NCI-H2029 treated with DMSO at 0.1 percent for 48 hours (cell line): ENCODE results near the gene SYNM.
"Not testable (repeated sequence)": the region's sequence is repeated elsewhere in the genome, so short reads cannot be mapped to it uniquely, and the experiment has no call there.

Experiments
- DNase-seq: peaks from one replicate; lab custom pipeline; 2025; lab: John Stamatoyannopoulos, UW

The SYNM gene

DNA sequence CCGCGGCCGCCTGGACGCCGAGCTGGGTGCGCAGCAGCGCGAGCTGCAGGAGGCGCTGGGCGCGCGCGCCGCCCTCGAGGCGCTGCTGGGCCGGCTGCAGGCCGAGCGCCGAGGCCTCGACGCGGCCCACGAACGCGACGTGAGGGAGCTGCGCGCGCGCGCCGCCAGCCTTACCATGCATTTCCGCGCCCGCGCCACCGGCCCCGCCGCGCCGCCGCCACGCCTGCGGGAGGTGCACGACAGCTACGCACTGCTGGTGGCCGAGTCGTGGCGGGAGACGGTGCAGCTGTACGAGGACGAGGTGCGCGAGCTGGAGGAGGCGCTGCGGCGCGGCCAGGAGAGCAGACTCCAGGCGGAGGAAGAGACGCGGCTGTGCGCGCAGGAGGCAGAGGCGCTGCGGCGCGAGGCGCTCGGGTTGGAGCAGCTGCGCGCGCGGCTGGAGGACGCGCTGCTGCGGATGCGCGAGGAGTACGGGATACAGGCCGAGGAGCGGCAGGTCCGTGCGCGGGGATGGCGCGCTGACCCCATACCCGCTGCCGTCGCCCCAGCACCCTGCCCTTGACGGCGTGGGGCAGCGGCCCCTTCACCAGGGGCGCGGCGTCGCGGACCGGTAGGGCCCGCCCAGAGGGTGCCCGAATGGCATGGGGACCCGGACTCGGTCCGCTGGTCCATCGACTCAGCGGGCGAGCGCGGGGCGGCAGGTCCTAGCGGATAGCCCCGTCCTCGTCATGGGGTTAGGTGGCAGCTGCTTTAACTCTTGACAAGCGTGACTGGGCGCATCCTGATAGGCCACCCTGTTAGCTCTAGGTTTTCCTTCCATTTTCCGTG, 848 bp downstream of the SYNM start:
- no peak for DNase-seq

GRCh38 chr15:99106417-99107220, 1.7 kb downstream of the SYNM start:
- DNase-seq: no peak

GRCh38 chr15:99108993-99109392, 4.1 kb downstream of the SYNM start:
- DNase-seq: no peak

GRCh38 chr15:99109555-99110021, 4.7 kb downstream of the SYNM start:
- no peak for DNase-seq

- DNase-seq: no peak
Measured at GRCh38 chr15:99110093-99110492, 5.2 kb downstream of the SYNM start.

DNA sequence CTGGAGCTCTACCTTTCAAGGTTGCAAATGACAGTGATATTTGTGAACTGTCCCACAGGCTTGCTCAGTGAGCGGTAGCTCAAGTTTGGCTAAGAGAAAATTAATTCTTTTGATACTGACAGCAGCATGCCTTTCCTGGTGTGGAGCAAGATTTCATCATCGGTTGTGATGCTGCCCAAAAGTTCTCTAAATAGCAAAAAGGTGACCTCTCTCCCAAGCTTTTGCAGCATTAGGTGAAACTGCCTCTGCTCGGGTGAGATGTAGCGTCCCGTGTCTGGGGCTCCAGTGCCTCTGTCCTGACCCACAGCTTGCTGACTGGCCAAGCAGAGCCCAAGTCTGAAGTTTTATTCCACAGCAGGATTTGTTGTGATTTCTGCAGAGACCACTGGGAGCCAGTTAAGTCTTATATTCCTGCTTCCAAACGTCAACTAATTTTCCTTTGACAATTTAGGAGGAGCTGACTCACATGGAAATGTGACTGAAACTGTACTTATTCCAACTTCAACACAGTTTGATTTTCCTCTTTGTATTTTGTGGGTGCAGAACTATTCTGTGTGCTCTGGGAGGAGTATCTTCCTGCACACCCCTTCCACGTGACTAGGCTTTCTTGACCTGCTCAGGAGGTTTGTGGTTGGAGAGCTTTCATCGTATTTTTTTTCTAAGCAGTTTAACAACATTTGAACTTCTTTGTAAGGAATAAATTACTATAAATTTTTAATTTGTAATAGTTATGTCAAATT, 5.9 kb downstream of the SYNM start:
- DNase-seq: no peak

- DNase-seq: not testable (repeated sequence)
Measured at GRCh38 chr15:99111641-99112040, 6.8 kb downstream of the SYNM start.

DNA sequence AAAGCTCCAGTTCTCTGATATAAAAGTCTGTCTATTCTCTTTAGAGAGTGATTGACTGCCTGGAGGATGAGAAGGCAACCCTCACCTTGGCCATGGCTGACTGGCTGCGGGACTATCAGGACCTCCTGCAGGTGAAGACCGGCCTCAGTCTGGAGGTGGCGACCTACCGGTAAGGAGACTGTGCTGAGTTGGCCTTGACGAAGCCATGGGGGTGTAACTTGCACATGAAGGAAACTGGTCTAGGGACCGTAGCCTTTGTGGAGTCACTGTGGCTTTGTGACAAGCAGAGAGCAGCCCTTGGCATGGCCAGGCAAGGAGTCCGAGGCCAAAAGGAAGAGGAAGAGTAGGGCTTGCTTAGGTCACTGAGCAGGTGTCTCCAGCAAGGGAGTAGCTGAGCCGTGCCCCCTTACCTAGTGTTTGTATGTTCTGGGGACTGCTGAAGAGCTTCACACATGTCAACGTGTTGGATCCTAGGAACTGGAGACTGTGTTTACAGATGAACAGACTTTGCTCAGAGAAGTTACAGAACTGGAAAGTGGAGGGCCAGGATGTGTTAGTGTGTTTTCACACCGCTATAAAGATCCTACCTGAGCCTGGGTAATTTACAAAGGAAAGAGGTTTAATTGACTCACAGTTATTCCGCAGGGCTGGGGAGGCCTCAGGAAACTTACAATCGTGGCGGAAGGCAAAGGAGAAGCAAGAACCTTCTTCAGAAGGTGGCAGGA, 8.8 kb downstream of the SYNM start:
- no peak for DNase-seq

GRCh38 chr15:99114511-99115299, 9.8 kb downstream of the SYNM start:
- no peak for DNase-seq

- DNase-seq: no peak
Measured at GRCh38 chr15:99115300-99116215, 10.7 kb downstream of the SYNM start.

- DNase-seq: no peak
Measured at GRCh38 chr15:99117111-99117510, 12.2 kb downstream of the SYNM start.

DNA sequence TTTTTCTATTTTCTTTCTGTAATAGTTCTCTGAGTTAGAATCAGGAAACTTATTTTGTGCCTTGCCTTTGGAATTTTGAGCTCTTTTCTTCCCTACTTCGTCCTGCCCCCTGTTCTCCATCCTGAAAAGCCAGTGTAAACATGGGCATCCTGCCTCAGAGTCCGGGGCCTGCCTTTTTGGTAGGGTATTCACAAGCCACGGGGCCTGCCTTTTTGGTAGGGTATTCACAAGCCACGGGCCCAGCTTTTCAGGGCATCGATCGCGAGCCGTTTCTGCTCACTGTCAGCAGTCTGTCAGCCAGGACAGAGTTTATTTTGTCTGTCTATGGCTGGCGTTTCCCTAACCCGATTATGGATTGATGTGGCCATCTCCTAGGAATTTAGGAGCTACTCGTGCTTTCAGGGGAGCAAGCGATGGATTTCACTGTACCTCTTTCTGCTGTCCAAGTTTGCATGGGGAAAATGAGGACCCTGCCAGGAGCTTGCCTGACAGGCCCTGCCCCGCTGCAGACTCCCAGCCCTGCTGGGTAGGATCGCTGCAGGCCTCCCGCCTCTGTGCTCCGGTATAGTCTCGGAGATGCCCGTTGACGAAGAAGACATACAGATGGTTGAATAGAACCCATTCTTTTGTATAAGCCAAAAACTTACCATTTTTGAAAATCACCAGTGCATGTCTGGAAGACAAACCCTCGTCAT, 12.8 kb downstream of the SYNM start:
- DNase-seq: no peak

- no peak for DNase-seq
Measured at GRCh38 chr15:99118258-99118632, 13.4 kb downstream of the SYNM start.

DNA sequence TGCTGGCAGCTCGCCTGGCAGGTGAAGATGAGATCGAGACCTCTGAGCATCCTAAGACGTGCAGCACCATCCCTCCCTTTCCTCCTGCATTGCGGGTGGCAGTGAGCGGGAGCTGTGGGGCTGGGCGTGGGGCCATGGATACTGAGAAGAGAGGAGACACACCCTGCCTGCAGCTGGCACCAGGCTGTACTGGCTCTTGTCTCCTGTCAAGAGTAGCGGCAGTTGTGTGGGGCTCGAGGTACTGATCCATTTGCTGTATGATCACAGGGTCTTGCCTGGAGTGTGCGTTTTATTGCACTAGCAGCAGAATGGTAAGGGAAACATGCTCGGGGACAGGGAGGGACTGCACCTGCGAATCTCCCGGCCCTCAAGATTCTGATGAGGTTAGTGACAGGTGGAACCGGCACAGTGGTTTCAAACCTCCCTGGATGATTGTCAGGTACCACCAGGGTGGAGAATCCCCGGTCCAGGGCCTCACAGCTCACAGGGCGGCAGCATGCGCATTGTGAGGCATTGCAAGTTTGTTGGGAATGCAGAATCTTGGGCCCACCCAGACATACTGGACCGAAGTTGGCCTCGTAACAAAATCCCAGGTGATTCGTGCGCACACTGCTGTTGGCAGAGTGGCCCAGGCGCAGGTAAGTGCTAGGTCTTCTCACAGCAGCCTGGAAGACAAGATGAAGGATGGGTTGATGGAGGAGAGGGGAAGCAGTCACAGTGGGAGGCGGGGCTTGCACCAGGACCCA, 14.1 kb downstream of the SYNM start:
- no peak for DNase-seq

GRCh38 chr15:99120050-99120777, 15.3 kb downstream of the SYNM start:
- no peak for DNase-seq

DNA sequence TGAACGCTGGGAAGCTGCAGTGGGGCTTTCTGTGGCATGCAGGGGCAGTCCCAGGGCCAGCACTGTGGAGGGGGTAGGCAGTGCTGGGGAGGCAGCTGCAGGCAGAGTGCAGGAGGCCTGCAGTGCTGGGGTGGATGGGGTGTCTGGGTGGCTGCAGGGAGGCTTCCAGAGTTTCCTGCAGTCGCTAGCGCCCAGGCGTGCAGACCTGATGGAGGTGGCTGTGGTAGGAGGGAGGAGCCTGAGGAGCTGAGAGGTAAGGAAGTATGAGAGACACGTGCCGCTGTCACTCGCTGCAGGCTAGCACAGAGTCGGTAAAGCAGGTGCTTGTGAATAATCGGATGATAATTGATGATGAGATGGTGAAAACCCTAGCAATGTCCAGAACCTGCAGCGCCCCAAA, 16.3 kb downstream of the SYNM start:
- DNase-seq: no peak

GRCh38 chr15:99121691-99122410, 17.0 kb downstream of the SYNM start:
- DNase-seq: no peak
